ENCODE results near the gene NUP160. TPM values are rescaled to one million over a fixed set of nuclear protein-coding genes. Genes with fewer than 3 reads are reported as not detected.
A peak's percentile ranks its signal among the peaks of the same experiment; 100 is the strongest.

The NUP160 gene
- total RNA-seq, 1 experiment from 2014 or later: 172 TPM

GRCh38 chr11:47857485-47857884 lies 9.3 kb upstream of the NUP160 start:
- Histone ChIP-seq H3K36me3 (ENCODE audit: insufficient read depth, low read length, poor library complexity, severe bottlenecking) (no peaks in the 10 kb centered on the region), H3K4me3 (ENCODE audit: low read depth, low read length, poor library complexity, severe bottlenecking) (no peak overlapping the region), H3K4me1 (ENCODE audit: insufficient read depth, low read length, poor library complexity, severe bottlenecking) (peaks cover 49% of the 10 kb centered on the region), H3K9me3 (ENCODE audit: low read depth, low read length, poor library complexity, severe bottlenecking) (no peaks in the 10 kb centered on the region), H3K27ac (ENCODE audit: low read depth, low read length, poor library complexity, severe bottlenecking) (no peak overlapping the region), H3K27me3 (replicated peaks; ENCODE audit: insufficient read depth, low read depth, low read length, poor library complexity) (no peaks in the 10 kb centered on the region)
- DNase-seq (ENCODE audit: low spot score): no peak
- BruUV-seq (replicated peaks): no TSS peak
- intact Hi-C loops (cut with micrococcal nuclease; ENCODE audit: unreplicated experiment): loop anchor here (10.0 kb wide), 2 partner anchors 293 to 453 kb away; partner anchors contain the start of genes PTPMT1 and SLC39A13
- POLR2A ChIA-PET (ENCODE audit: low non-redundant PET): no interaction called here
- no peak for TF ChIP-seq CTCF (conservative IDR thresholded peaks at IDR 0.05; ENCODE audit: low read depth, low read length)
- TF ChIP-seq EZH2 (IDR thresholded peaks at IDR 0.05; ENCODE audit: borderline replicate concordance, low read depth, low read length, poor library complexity, severe bottlenecking): no peak
- CTCF ChIA-PET: no interaction called here

GRCh38 chr11:47856186-47856585 lies 8.0 kb upstream of the NUP160 start:
- peaks cover 36% of the 10 kb centered on the region for H3K4me1 ChIP-seq (ENCODE audit: insufficient read depth, low read length, poor library complexity, severe bottlenecking)
- ChIA-PET POLR2A (ENCODE audit: low non-redundant PET) (no interaction called here), CTCF (interaction anchor here (0.7 to 0.9 kb wide), 2 partner anchors 34 to 79 kb away, joined by 4 to 10 read pairs; no protein-coding TSS in a partner anchor)
- H3K9me3 ChIP-seq (ENCODE audit: low read depth, low read length, poor library complexity, severe bottlenecking): no peaks in the 10 kb centered on the region
- peak; percentile 63 for DNase-seq (ENCODE audit: low spot score)
- no peak overlapping the region for H3K4me3 ChIP-seq (ENCODE audit: low read depth, low read length, poor library complexity, severe bottlenecking)
- BruUV-seq (replicated peaks): no TSS peak
- intact Hi-C loops (cut with micrococcal nuclease; ENCODE audit: unreplicated experiment): loop anchor here (10.0 kb wide), 2 partner anchors 291 to 451 kb away; partner anchors contain the start of genes PTPMT1 and SLC39A13
- no peak overlapping the region for H3K27ac ChIP-seq (ENCODE audit: low read depth, low read length, poor library complexity, severe bottlenecking)
- no peaks in the 10 kb centered on the region for H3K27me3 ChIP-seq (replicated peaks; ENCODE audit: insufficient read depth, low read depth, low read length, poor library complexity)
- no peak for TF ChIP-seq CTCF (conservative IDR thresholded peaks at IDR 0.05; ENCODE audit: low read depth, low read length)
- no peak for TF ChIP-seq EZH2 (IDR thresholded peaks at IDR 0.05; ENCODE audit: borderline replicate concordance, low read depth, low read length, poor library complexity, severe bottlenecking)
- no peaks in the 10 kb centered on the region for H3K36me3 ChIP-seq (ENCODE audit: insufficient read depth, low read length, poor library complexity, severe bottlenecking)

DNA sequence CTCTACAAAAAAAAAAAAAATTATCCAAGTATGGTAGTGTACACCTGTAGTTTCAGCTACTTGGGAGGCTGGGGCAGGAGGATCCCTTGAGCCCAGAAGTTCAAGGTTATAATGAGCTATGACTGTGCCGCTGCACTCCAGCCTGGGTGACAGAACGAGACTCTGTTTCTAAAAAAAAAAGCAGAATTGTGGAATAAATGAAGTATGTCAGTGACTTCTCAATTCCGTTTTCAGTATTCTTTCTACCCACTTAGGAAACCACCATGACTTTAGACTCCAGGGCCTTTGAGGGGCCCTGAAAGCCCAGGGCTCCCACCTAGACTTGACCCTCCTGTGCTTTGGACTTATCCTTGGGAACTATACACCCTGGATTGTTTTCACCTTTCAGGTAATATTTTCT lies 6.5 kb upstream of the NUP160 start:
- Histone ChIP-seq H3K4me3 (ENCODE audit: low read depth, low read length, poor library complexity, severe bottlenecking) (no peak overlapping the region), H3K27ac (ENCODE audit: low read depth, low read length, poor library complexity, severe bottlenecking) (no peak overlapping the region), H3K36me3 (ENCODE audit: insufficient read depth, low read length, poor library complexity, severe bottlenecking) (no peaks in the 10 kb centered on the region), H3K9me3 (ENCODE audit: low read depth, low read length, poor library complexity, severe bottlenecking) (no peaks in the 10 kb centered on the region), H3K4me1 (ENCODE audit: insufficient read depth, low read length, poor library complexity, severe bottlenecking) (peaks cover 26% of the 10 kb centered on the region), H3K27me3 (replicated peaks; ENCODE audit: insufficient read depth, low read depth, low read length, poor library complexity) (no peaks in the 10 kb centered on the region)
- no peak for DNase-seq (ENCODE audit: low spot score)
- TF ChIP-seq EZH2 (IDR thresholded peaks at IDR 0.05; ENCODE audit: borderline replicate concordance, low read depth, low read length, poor library complexity, severe bottlenecking) (no peak), CTCF (conservative IDR thresholded peaks at IDR 0.05; ENCODE audit: low read depth, low read length) (no peak)
- no TSS peak for BruUV-seq (replicated peaks)
- CTCF ChIA-PET: interaction anchor here (0.7 kb wide), 1 partner anchor 253 kb away, joined by 3 read pairs; no protein-coding TSS in a partner anchor
- intact Hi-C loops (cut with micrococcal nuclease; ENCODE audit: unreplicated experiment): loop anchor here (5.0 to 10.0 kb wide), 4 partner anchors 290 to 677 kb away; partner anchors contain the start of genes ARFGAP2, PTPMT1 and SLC39A13
- POLR2A ChIA-PET (ENCODE audit: low non-redundant PET): no interaction called here
